ENCODE data around the gene PTPN2.

The PTPN2 gene

DNA sequence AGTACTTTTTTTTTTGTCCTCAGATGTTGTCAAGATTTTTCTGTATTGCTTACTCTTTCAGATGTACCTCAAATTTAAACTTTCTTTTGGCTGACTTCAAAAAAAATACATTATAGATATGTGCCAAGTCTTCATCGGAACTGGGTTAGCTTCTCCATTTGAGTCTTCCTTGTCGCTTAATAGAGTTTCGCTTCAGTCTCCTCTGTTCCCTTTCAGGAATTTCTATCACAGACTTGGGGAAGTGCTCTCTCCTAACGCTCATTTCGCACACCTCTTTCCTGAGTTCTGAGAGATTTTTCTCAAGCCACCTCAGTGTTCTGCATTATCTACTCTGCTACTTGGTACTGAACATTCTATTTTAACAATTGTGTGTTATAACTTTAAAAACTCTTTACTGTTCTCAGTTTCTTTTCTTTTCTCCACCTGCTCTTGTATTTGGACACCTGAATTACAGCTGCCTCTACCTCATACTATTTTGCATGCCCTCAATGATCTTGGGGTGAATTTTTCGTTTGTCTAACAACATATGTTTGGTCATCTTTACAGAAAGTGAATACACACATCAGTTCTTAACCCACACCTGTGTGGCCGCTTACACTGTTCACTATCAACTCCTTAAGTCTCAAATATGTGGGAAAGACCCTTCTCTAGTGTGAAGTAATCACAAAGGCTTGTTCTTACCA, 16.5 kb downstream of the PTPN2 start:
- TF ChIP-seq ZC3H10 (CRISPR knock-in tag; IDR thresholded peaks at IDR 0.05) (no peak), CSDC2 (CRISPR knock-in tag; IDR thresholded peaks at IDR 0.05) (no peak), TCF4 (CRISPR knock-in tag; IDR thresholded peaks at IDR 0.05; ENCODE audit: borderline replicate concordance) (no peak), ZNF70 (CRISPR knock-in tag; IDR thresholded peaks at IDR 0.05) (no peak), ZNF565 (CRISPR knock-in tag; conservative IDR thresholded peaks at IDR 0.05; ENCODE audit: low read depth) (no peak)
- TF ChIP-seq, protein P1, sequence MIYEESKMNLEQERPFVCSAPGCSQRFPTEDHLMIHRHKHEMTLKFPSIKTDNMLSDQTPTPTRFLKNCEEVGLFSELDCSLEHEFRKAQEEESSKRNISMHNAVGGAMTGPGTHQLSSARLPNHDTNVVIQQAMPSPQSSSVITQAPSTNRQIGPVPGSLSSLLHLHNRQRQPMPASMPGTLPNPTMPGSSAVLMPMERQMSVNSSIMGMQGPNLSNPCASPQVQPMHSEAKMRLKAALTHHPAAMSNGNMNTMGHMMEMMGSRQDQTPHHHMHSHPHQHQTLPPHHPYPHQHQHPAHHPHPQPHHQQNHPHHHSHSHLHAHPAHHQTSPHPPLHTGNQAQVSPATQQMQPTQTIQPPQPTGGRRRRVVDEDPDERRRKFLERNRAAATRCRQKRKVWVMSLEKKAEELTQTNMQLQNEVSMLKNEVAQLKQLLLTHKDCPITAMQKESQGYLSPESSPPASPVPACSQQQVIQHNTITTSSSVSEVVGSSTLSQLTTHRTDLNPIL (CRISPR knock-in tag; IDR thresholded peaks at IDR 0.05; ENCODE audit: low read depth): no peak
- ATAC-seq: no peak

DNA sequence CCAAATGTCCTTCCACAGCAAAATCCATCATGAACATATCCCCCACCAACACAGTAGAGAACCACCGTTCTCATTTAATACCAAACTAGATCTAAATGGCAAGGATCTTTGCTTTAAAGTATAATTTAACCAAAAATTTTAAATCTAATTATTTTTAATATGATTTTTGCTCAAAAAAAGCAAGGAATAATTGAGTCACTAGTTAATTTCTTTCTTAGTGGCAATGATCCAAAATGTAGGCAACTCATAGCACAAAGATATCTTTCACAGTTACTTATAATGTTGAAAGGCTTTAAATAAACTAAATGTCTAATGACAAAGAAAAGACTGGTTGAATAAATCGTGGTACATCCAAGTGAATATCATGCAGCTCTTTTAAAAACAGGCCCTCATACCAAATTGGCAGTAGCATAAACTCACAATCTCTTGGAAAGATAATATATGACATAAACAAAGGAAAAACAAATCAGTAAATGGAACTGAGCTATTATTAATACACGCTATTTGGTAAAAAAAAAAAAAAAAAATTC, 20.3 kb downstream of the PTPN2 start:
- ATAC-seq: no peak; the same call in 2 of the 3 replicates
- TF ChIP-seq ESRRG (CRISPR knock-in tag; IDR thresholded peaks at IDR 0.05): no peak
- TF ChIP-seq TCF4 (CRISPR knock-in tag; IDR thresholded peaks at IDR 0.05; ENCODE audit: borderline replicate concordance): no peak
- TF ChIP-seq GLIS3 (CRISPR knock-in tag; IDR thresholded peaks at IDR 0.05): no peak
- TF ChIP-seq, protein P2, sequence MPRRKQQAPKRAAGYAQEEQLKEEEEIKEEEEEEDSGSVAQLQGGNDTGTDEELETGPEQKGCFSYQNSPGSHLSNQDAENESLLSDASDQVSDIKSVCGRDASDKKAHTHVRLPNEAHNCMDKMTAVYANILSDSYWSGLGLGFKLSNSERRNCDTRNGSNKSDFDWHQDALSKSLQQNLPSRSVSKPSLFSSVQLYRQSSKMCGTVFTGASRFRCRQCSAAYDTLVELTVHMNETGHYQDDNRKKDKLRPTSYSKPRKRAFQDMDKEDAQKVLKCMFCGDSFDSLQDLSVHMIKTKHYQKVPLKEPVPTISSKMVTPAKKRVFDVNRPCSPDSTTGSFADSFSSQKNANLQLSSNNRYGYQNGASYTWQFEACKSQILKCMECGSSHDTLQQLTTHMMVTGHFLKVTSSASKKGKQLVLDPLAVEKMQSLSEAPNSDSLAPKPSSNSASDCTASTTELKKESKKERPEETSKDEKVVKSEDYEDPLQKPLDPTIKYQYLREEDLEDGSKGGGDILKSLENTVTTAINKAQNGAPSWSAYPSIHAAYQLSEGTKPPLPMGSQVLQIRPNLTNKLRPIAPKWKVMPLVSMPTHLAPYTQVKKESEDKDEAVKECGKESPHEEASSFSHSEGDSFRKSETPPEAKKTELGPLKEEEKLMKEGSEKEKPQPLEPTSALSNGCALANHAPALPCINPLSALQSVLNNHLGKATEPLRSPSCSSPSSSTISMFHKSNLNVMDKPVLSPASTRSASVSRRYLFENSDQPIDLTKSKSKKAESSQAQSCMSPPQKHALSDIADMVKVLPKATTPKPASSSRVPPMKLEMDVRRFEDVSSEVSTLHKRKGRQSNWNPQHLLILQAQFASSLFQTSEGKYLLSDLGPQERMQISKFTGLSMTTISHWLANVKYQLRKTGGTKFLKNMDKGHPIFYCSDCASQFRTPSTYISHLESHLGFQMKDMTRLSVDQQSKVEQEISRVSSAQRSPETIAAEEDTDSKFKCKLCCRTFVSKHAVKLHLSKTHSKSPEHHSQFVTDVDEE (CRISPR knock-in tag; IDR thresholded peaks at IDR 0.05): no peak
- TF ChIP-seq BACH2 (CRISPR knock-in tag; IDR thresholded peaks at IDR 0.05; ENCODE audit: borderline replicate concordance): no peak
- peak; percentile 82; the same call in 1 of the 2 replicates for TF ChIP-seq ZNF8 (CRISPR knock-in tag; IDR thresholded peaks at IDR 0.05)
- TF ChIP-seq ZNF565 (CRISPR knock-in tag; conservative IDR thresholded peaks at IDR 0.05; ENCODE audit: low read depth): no peak
- peak; percentile 58 for TF ChIP-seq ISL1 (CRISPR knock-in tag; IDR thresholded peaks at IDR 0.05)
- peak; percentile 73 for TF ChIP-seq ZC3H10 (CRISPR knock-in tag; IDR thresholded peaks at IDR 0.05)

DNA sequence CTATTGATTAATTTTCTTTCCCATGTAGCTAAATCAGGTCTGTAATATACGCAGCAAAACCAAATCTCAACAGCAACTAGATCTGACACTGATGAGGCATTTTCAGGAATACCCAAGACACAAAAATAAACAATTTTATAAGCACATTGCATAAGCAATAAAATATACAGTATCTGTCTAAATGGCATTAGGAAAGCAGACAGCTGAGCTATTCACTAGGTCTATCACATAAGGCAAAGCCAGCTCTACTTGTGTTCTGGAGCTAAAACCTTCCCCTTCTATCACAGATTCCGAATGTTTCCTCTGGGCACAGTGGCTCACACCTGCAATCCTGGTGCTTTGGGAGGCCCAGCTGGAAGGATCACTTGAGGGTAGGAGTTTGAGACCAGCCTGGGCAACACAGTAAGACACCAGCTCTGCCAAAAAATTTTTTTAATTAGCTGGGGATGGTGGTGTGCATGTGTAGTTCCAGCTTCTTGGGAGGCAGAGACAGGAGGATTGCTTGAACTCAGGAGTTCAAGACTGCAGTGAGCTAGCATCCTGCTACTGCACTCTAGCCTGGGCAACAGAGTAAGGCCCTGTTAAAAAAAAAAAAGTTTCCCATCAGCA, 21.1 kb downstream of the PTPN2 start:
- no peak; the same call in 2 of the 3 replicates for ATAC-seq
- TF ChIP-seq, protein P1 (CRISPR knock-in tag; IDR thresholded peaks at IDR 0.05; ENCODE audit: low read depth): no peak
- TF ChIP-seq OSR1 (CRISPR knock-in tag; IDR thresholded peaks at IDR 0.05) (no peak), GLIS3 (CRISPR knock-in tag; IDR thresholded peaks at IDR 0.05) (no peak), TOX (CRISPR knock-in tag; IDR thresholded peaks at IDR 0.05; ENCODE audit: borderline replicate concordance) (no peak), ZNF8 (CRISPR knock-in tag; IDR thresholded peaks at IDR 0.05) (no peak)

DNA sequence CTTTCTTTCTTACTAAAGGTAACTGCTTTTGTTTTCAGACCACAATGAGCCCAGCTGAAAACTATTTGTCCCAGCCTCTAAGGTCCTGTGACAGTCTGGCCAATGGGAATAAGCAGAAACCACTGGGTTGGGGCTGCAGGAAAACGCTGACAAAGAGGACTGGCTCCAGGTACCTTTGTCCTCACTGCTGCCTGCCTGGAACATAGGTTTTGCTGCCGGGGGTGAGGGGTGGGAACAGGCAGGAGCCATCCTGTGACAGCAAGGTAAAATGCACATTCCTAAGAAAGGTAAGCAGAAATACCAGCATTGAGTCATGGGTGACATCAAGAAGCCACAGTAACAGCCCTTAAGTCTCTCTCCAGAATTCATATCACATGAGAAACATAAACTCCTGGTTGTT, 21.6 kb downstream of the PTPN2 start:
- no peak for TF ChIP-seq GLIS3 (CRISPR knock-in tag; IDR thresholded peaks at IDR 0.05)
- no peak for TF ChIP-seq ISL1 (CRISPR knock-in tag; IDR thresholded peaks at IDR 0.05)
- TF ChIP-seq SNAI2 (CRISPR knock-in tag; IDR thresholded peaks at IDR 0.05): no peak
- no peak for TF ChIP-seq ZNF8 (CRISPR knock-in tag; IDR thresholded peaks at IDR 0.05)
- no peak for TF ChIP-seq TOX (CRISPR knock-in tag; IDR thresholded peaks at IDR 0.05; ENCODE audit: borderline replicate concordance)
- TF ChIP-seq ZFP30 (CRISPR knock-in tag; IDR thresholded peaks at IDR 0.05): no peak
- no peak for TF ChIP-seq ZNF70 (CRISPR knock-in tag; IDR thresholded peaks at IDR 0.05)
- TF ChIP-seq RARB (CRISPR knock-in tag; IDR thresholded peaks at IDR 0.05): no peak
- TF ChIP-seq BACH2 (CRISPR knock-in tag; IDR thresholded peaks at IDR 0.05; ENCODE audit: borderline replicate concordance): no peak
- TF ChIP-seq, protein P3, sequence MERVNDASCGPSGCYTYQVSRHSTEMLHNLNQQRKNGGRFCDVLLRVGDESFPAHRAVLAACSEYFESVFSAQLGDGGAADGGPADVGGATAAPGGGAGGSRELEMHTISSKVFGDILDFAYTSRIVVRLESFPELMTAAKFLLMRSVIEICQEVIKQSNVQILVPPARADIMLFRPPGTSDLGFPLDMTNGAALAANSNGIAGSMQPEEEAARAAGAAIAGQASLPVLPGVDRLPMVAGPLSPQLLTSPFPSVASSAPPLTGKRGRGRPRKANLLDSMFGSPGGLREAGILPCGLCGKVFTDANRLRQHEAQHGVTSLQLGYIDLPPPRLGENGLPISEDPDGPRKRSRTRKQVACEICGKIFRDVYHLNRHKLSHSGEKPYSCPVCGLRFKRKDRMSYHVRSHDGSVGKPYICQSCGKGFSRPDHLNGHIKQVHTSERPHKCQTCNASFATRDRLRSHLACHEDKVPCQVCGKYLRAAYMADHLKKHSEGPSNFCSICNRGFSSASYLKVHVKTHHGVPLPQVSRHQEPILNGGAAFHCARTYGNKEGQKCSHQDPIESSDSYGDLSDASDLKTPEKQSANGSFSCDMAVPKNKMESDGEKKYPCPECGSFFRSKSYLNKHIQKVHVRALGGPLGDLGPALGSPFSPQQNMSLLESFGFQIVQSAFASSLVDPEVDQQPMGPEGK (CRISPR knock-in tag; IDR thresholded peaks at IDR 0.05; ENCODE audit: borderline replicate concordance): no peak
- TF ChIP-seq CSDC2 (CRISPR knock-in tag; IDR thresholded peaks at IDR 0.05): no peak
- TF ChIP-seq ZFP3 (CRISPR knock-in tag; IDR thresholded peaks at IDR 0.05): no peak
- no peak for TF ChIP-seq ZC3H10 (CRISPR knock-in tag; IDR thresholded peaks at IDR 0.05)
- TF ChIP-seq, protein P4, sequence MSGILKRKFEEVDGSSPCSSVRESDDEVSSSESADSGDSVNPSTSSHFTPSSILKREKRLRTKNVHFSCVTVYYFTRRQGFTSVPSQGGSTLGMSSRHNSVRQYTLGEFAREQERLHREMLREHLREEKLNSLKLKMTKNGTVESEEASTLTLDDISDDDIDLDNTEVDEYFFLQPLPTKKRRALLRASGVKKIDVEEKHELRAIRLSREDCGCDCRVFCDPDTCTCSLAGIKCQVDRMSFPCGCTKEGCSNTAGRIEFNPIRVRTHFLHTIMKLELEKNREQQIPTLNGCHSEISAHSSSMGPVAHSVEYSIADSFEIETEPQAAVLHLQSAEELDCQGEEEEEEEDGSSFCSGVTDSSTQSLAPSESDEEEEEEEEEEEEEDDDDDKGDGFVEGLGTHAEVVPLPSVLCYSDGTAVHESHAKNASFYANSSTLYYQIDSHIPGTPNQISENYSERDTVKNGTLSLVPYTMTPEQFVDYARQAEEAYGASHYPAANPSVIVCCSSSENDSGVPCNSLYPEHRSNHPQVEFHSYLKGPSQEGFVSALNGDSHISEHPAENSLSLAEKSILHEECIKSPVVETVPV (CRISPR knock-in tag; IDR thresholded peaks at IDR 0.05): no peak
- no peak for ATAC-seq
